Muscle layer of colon (tissue), 2 donors: ENCODE results near the gene DNAJB9.

Source experiments
- H3K27ac ChIP-seq: one replicate; pipeline ENCODE4 v1.7.0; 2013; ENCODE audit warnings: low read depth, mild to moderate bottlenecking, low read length, moderate library complexity
- H3K27me3 ChIP-seq, 2 donors: one replicate each; pipeline ENCODE4 v1.7.0; 2013; ENCODE audit warnings: low read length in 2 of 2, mild to moderate bottlenecking in 2 of 2; ENCODE audit not compliant: insufficient read depth in 2 of 2, control insufficient read depth in 1 of 2
- H3K36me3 ChIP-seq: one replicate; pipeline ENCODE4 v1.7.0; 2013; ENCODE audit warnings: mild to moderate bottlenecking, low read length; ENCODE audit not compliant: insufficient read depth
- H3K4me1 ChIP-seq: one replicate; pipeline ENCODE4 v1.7.0; 2013; ENCODE audit warnings: mild to moderate bottlenecking, low read length; ENCODE audit not compliant: insufficient read depth
- H3K4me3 ChIP-seq, 2 donors: one replicate each; pipeline ENCODE4 v1.7.0; 2013; ENCODE audit warnings: low read length in 2 of 2, low read depth in 1 of 2, mild to moderate bottlenecking in 1 of 2, moderate library complexity in 1 of 2
- H3K9ac ChIP-seq: one replicate; pipeline ENCODE4 v1.7.0; 2013; ENCODE audit warnings: low read length
- H3K9me3 ChIP-seq: one replicate; pipeline ENCODE4 v1.7.0; 2013; ENCODE audit warnings: mild to moderate bottlenecking, low read length
- donor health status: abdominal sarcoma.
- donor health status: Adenocarcinoma of cecum.

Gene DNAJB9

GRCh38 chr7:108613147-108613948, 43.7 kb downstream of the DNAJB9 start:
- H3K4me3 ChIP-seq = no peak overlapping the region
- no peaks in the 10 kb centered on the region for H3K36me3 ChIP-seq
- no peaks in the 10 kb centered on the region for H3K9me3 ChIP-seq
- H3K9ac ChIP-seq = no peak overlapping the region
- no peak overlapping the region for H3K27ac ChIP-seq
- H3K4me1 ChIP-seq = peaks cover 10% of the 10 kb centered on the region
- H3K27me3 ChIP-seq = no peaks in the 10 kb centered on the region

- Histone ChIP-seq H3K27ac (no peak overlapping the region), H3K9ac (no peak overlapping the region), H3K36me3 (no peaks in the 10 kb centered on the region), H3K4me1 (peaks cover 10% of the 10 kb centered on the region), H3K9me3 (no peaks in the 10 kb centered on the region), H3K27me3 (no peaks in the 10 kb centered on the region), H3K4me3 (no peak overlapping the region)
Measured at GRCh38 chr7:108613949-108614381, 44.3 kb downstream of the DNAJB9 start.

GRCh38 chr7:108614896-108615295, 45.2 kb downstream of the DNAJB9 start:
- no peak overlapping the region for H3K4me3 ChIP-seq
- no peak overlapping the region for H3K27ac ChIP-seq
- no peaks in the 10 kb centered on the region for H3K27me3 ChIP-seq
- no peaks in the 10 kb centered on the region for H3K36me3 ChIP-seq
- no peak overlapping the region for H3K9ac ChIP-seq
- H3K4me1 ChIP-seq = peaks cover 10% of the 10 kb centered on the region
- H3K9me3 ChIP-seq = no peaks in the 10 kb centered on the region

- H3K9ac ChIP-seq = no peak overlapping the region
- no peaks in the 10 kb centered on the region for H3K9me3 ChIP-seq
- no peak overlapping the region for H3K27ac ChIP-seq
Measured at GRCh38 chr7:108618056-108618455, 48.4 kb downstream of the DNAJB9 start.

GRCh38 chr7:108623220-108623619, 53.5 kb downstream of the DNAJB9 start:
- H3K9ac ChIP-seq = no peak overlapping the region
- H3K4me3 ChIP-seq = no peak overlapping the region
- no peaks in the 10 kb centered on the region for H3K4me1 ChIP-seq
- no peak overlapping the region for H3K27ac ChIP-seq
- H3K36me3 ChIP-seq = no peaks in the 10 kb centered on the region
- no peaks in the 10 kb centered on the region for H3K9me3 ChIP-seq
- H3K27me3 ChIP-seq = no peaks in the 10 kb centered on the region

More at GRCh38 chr7:108618056-108618455, 48.4 kb downstream of the DNAJB9 start:
- Histone ChIP-seq H3K36me3 (no peaks in the 10 kb centered on the region), H3K27me3 (no peaks in the 10 kb centered on the region), H3K4me1 (peaks cover 10% of the 10 kb centered on the region), H3K4me3 (no peak overlapping the region)
